SU-DHL-6 (cell line): ENCODE results near the gene GAB2.

Source experiments
- H2AFZ ChIP-seq: fragments of 200-600 bp; sonication (generic); 2 replicates; pipeline ENCODE4 v1.6.1; 2014; ENCODE audit warnings: low read depth, mild to moderate bottlenecking, moderate library complexity, mixed read lengths, antibody characterized with exemption, low read length; ENCODE audit not compliant: severe bottlenecking
- H3F3A ChIP-seq: fragments of 200-600 bp; shearing (Covaris generic); 2 replicates; pipeline ENCODE4 v1.6.0; 2016; ENCODE audit warnings: antibody characterized with exemption, mild to moderate bottlenecking; ENCODE audit not compliant: insufficient read depth
- H3K27ac ChIP-seq: fragments of 200-600 bp; sonication (generic); 2 replicates; pipeline ENCODE4 v1.5.1; 2016; ENCODE audit warnings: low read depth, mild to moderate bottlenecking, low read length, moderate library complexity, mixed read lengths
- H3K27me3 ChIP-seq: fragments of 200-600 bp; sonication (generic), shearing (Covaris generic); 2 replicates; pipeline ENCODE4 v1.6.0; 2014; ENCODE audit warnings: mild to moderate bottlenecking, low read length
- H3K36me3 ChIP-seq: fragments of 200-600 bp; sonication (generic); 2 replicates; pipeline ENCODE4 v1.6.1; 2014; ENCODE audit warnings: mild to moderate bottlenecking, low read length, mixed read lengths
- H3K4me2 ChIP-seq: fragments of 300-600, 200-600 bp; shearing (Covaris generic), sonication (generic); 2 replicates; pipeline ENCODE4 v1.6.0; 2014; ENCODE audit warnings: low read length, low read depth, mild to moderate bottlenecking; ENCODE audit not compliant: poor library complexity, severe bottlenecking
- H3K4me3 ChIP-seq: fragments of 200-600 bp; sonication (generic); 2 replicates; pipeline ENCODE4 v1.5.1; 2014; ENCODE audit warnings: antibody characterized with exemption, low read length, mild to moderate bottlenecking, mixed read lengths; ENCODE audit not compliant: insufficient read depth, poor library complexity, severe bottlenecking
- H3K79me2 ChIP-seq: fragments of 200-600 bp; sonication (generic); 2 replicates; pipeline ENCODE4 v1.6.1; 2014; ENCODE audit warnings: mild to moderate bottlenecking, low read length, moderate library complexity; ENCODE audit not compliant: insufficient read depth
- H3K9ac ChIP-seq: fragments of 200-600 bp; sonication (generic); 2 replicates; pipeline ENCODE4 v1.7.0; 2014; ENCODE audit warnings: mild to moderate bottlenecking, low read length
- H3K9me2 ChIP-seq: fragments of 200-600 bp; sonication (generic); replicated peaks from 2 replicates; pipeline ENCODE4 v1.6.1; 2014; ENCODE audit warnings: low read length; ENCODE audit not compliant: insufficient read depth
- H3K9me3 ChIP-seq: fragments of 200-600 bp; sonication (generic); 2 replicates; pipeline ENCODE4 v1.6.1; 2014; ENCODE audit warnings: low read length, mixed read lengths; ENCODE audit not compliant: insufficient read depth
- H4K20me1 ChIP-seq: fragments of 200-600 bp; sonication (generic); 2 replicates; pipeline ENCODE4 v1.6.1; 2014; ENCODE audit warnings: low read depth, mild to moderate bottlenecking, antibody characterized with exemption, low read length, moderate library complexity, mixed read lengths
- CTCF ChIP-seq: fragments of 200-600 bp; sonication (generic); IDR thresholded peaks from one replicate; pipeline ENCODE4 v1.5.1; 2017; ENCODE audit warnings: antibody characterized with exemption, mild to moderate bottlenecking, low read length, moderate library complexity; ENCODE audit not compliant: insufficient read depth, poor library complexity, severe bottlenecking
- EZH2phosphoT487 ChIP-seq: fragments of 200-600 bp; sonication (generic), shearing (Covaris generic); conservative IDR thresholded peaks from 2 replicates; pipeline ENCODE4 v1.6.1; 2018; ENCODE audit warnings: mild to moderate bottlenecking, antibody characterized with exemption, low read length, moderate library complexity, mixed read lengths

Gene GAB2

GRCh38 chr11:78323363-78323762, 94.3 kb downstream of the GAB2 start:
- H3K27ac ChIP-seq = no peak overlapping the region
- no peak overlapping the region for H2AFZ ChIP-seq
- H3K9ac ChIP-seq = no peak overlapping the region
- H4K20me1 ChIP-seq = no peaks in the 10 kb centered on the region
- H3K36me3 ChIP-seq = no peaks in the 10 kb centered on the region
- H3K9me2 ChIP-seq = no peaks in the 10 kb centered on the region
- H3K9me3 ChIP-seq = no peaks in the 10 kb centered on the region
- H3K4me2 ChIP-seq = no peak overlapping the region
- TF ChIP-seq EZH2phosphoT487 = no peak
- no peak for TF ChIP-seq CTCF
- H3K79me2 ChIP-seq = no peaks in the 10 kb centered on the region
- no peaks in the 10 kb centered on the region for H3K27me3 ChIP-seq
- H3K4me3 ChIP-seq = no peak overlapping the region
- no peaks in the 10 kb centered on the region for H3F3A ChIP-seq

GRCh38 chr11:78319453-78319955, 98.1 kb downstream of the GAB2 start:
- Histone ChIP-seq H3K9ac (no peak overlapping the region), H4K20me1 (no peaks in the 10 kb centered on the region), H3K27me3 (no peaks in the 10 kb centered on the region), H3K36me3 (no peaks in the 10 kb centered on the region), H3K9me2 (no peaks in the 10 kb centered on the region), H3K4me2 (no peak overlapping the region), H3K79me2 (no peaks in the 10 kb centered on the region), H3K9me3 (no peaks in the 10 kb centered on the region), H3F3A (no peaks in the 10 kb centered on the region), H2AFZ (no peak overlapping the region), H3K27ac (no peak overlapping the region), H3K4me3 (no peak overlapping the region)
- TF ChIP-seq EZH2phosphoT487 = no peak
- TF ChIP-seq CTCF = no peak

GRCh38 chr11:78318321-78319114, 99.1 kb downstream of the GAB2 start:
- H4K20me1 ChIP-seq = no peaks in the 10 kb centered on the region
- no peaks in the 10 kb centered on the region for H3K36me3 ChIP-seq
- no peaks in the 10 kb centered on the region for H3K79me2 ChIP-seq
- H3K27me3 ChIP-seq = no peaks in the 10 kb centered on the region
- no peaks in the 10 kb centered on the region for H3F3A ChIP-seq
- H2AFZ ChIP-seq = no peak overlapping the region
- TF ChIP-seq CTCF = no peak
- TF ChIP-seq EZH2phosphoT487 = no peak
- no peaks in the 10 kb centered on the region for H3K9me2 ChIP-seq
- H3K4me2 ChIP-seq = no peak overlapping the region
- no peak overlapping the region for H3K4me3 ChIP-seq
- H3K9ac ChIP-seq = no peak overlapping the region
- no peaks in the 10 kb centered on the region for H3K9me3 ChIP-seq
- H3K27ac ChIP-seq = no peak overlapping the region
